Testis (tissue), 3 donors: Measurements from ENCODE around the gene MPDZ. TPM values are rescaled to one million over a fixed set of nuclear protein-coding genes. Genes with fewer than 3 reads are reported as not detected.

ENCODE experiments used
- DNase-seq: peaks from one replicate; pipeline ENCODE4 v3.0.0-alpha.2; 2019
- H3K27ac ChIP-seq, 2 donors: fragments of 200-600 bp; sonication (generic); one replicate each; pipeline ENCODE4 v1.5.1; 2019
- H3K27me3 ChIP-seq: fragments of 200-600 bp; sonication (generic); one replicate; pipeline ENCODE4 v1.5.1; 2019
- H3K36me3 ChIP-seq: fragments of 200-600 bp; sonication (generic); one replicate; pipeline ENCODE4 v1.5.1; 2017; ENCODE audit warnings: low read depth; ENCODE audit errors: missing control alignments
- H3K4me1 ChIP-seq: fragments of 200-600 bp; sonication (generic); one replicate; pipeline ENCODE4 v1.5.1; 2019
- H3K4me3 ChIP-seq, 2 donors: fragments of 200-600 bp; sonication (generic); one replicate each; pipeline ENCODE4 v1.5.1; 2017 to 2019
- H3K9me3 ChIP-seq: fragments of 200-600 bp; sonication (generic); one replicate; pipeline ENCODE4 v1.5.1; 2017
- CTCF ChIP-seq, 3 experiments: fragments of 450-650 bp in 2 of 3; fragments of 200-600 bp in 1 of 3; sonication (generic) in 1 of 3; IDR thresholded peaks; one replicate each; pipeline ENCODE4 v1.5.1; 2016 to 2019; ENCODE audit warnings: antibody characterized with exemption in 3 of 3, mild to moderate bottlenecking in 2 of 3, moderate library complexity in 1 of 3
- POLR2A ChIP-seq: fragments of 450-650 bp; IDR thresholded peaks from one replicate; pipeline ENCODE4 v1.6.1; 2017; ENCODE audit warnings: antibody characterized with exemption, mild to moderate bottlenecking, moderate library complexity
- WGBS, 2 donors: methylation state at CpG; one replicate each; pipeline ENCODE4 v1.1.5; 2018; 5-methylcytosine and 5-hydroxymethylcytosine counted together
- intact Hi-C: fragments of 100-400 bp; cut with DNase I; formaldehyde crosslinking; loops from one replicate; pipeline ENCODE4 v1.15.1; 2023; ENCODE audit warnings: low total_unique reads
- polyA plus RNA-seq: library from polyadenylated mRNA; stranded (reverse); fragments of 350-450 nt; fragmentation: Illumina TruSeq; extraction: RNeasy Lipid Tissue Mini Kit (QIAGEN cat#74804); gene quantifications from one replicate; pipeline ENCODE4 v1.2.3, GENCODE V29; 2014; ENCODE audit warnings: low read depth, low replicate concordance; ENCODE audit not compliant: insufficient read depth
- total RNA-seq, 2 donors: library from RNA; depleted of rRNA; stranded (reverse); fragments of >200 nt; gene quantifications; one replicate each; pipeline ENCODE4 v1.2.3, GENCODE V29; 2016

The MPDZ gene
- total and polyA plus RNA-seq, 3 donors from 2014 or later = 25.4 to 42.8 (median 38.2) TPM

GRCh38 chr9:13174906-13175639 is 104.4 kb downstream of the MPDZ start:
- no peak overlapping the region for H3K4me3 ChIP-seq
- H3K27ac ChIP-seq = no peak overlapping the region
- no peak for TF ChIP-seq CTCF (IDR thresholded peaks at IDR 0.05)
- TF ChIP-seq POLR2A = no peak
- 95 to 96% methylated on average over 2 of the region's 2 CpGs for WGBS, 2 donors
- no peaks in the 10 kb centered on the region for H3K9me3 ChIP-seq
- intact Hi-C loops = no loop called here
- no peaks in the 10 kb centered on the region for H3K4me1 ChIP-seq
- no peak for DNase-seq
- no peaks in the 10 kb centered on the region for H3K36me3 ChIP-seq
- H3K27me3 ChIP-seq = no peaks in the 10 kb centered on the region

DNA sequence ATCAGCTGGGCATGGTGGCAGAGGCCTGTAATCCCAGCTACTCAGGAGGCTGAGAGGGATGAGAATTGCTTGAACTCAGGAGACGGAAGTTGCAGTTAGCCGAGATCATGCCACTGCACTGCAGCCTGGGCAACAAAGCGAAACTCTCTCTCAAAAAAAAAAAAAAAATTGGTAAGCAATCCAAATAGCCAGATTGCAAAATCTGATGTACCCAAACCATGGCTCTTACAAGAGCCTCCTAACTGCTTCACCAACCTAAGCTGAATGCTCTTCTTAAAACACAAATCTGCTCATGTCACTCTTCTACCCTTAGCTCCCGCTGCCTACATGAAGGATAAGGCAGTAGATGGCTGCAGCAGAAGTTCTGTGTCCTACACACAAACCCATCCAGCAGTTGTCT is 105.9 kb downstream of the MPDZ start:
- intact Hi-C loops = no loop called here

DNA sequence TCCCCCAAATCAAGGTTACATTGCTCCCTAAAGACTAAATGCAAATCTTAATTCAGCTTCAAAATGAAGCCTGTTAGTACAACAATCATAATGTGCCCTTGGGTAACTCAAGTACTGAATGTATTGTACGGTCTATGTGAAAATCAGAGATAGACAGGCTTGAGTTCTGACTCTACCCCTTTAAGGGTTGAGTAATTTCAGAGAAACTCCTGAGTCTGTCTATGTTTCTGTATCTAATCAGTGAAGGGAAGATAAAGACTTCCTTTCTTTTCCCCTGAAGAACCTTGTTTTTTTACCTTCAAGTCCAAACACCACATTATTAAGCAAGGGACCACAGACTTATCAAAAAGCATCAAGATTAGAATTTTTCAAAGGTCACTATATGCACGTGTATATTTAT is 108.2 kb downstream of the MPDZ start:
- Histone ChIP-seq H3K36me3 (no peaks in the 10 kb centered on the region), H3K9me3 (no peaks in the 10 kb centered on the region), H3K4me1 (no peaks in the 10 kb centered on the region), H3K27ac (no peak overlapping the region), H3K4me3 (no peak overlapping the region), H3K27me3 (no peaks in the 10 kb centered on the region)
- no peak for DNase-seq
- intact Hi-C loops = no loop called here
- WGBS, 2 donors = 72 to 75% methylated on average over 2 of the region's 2 CpGs
- TF ChIP-seq CTCF (IDR thresholded peaks at IDR 0.05) = no peak
- no peak for TF ChIP-seq POLR2A

More for the DNA sequence above, 105.9 kb downstream of the MPDZ start:
- TF ChIP-seq CTCF (IDR thresholded peaks at IDR 0.05) (no peak), POLR2A (no peak)
- Histone ChIP-seq H3K36me3 (no peaks in the 10 kb centered on the region), H3K27me3 (no peaks in the 10 kb centered on the region), H3K4me3 (no peak overlapping the region), H3K9me3 (no peaks in the 10 kb centered on the region), H3K27ac (no peak overlapping the region), H3K4me1 (no peaks in the 10 kb centered on the region)
- WGBS, 2 donors = 92 to 98% methylated on average over 4 of the region's 4 CpGs
- no peak for DNase-seq

DNA sequence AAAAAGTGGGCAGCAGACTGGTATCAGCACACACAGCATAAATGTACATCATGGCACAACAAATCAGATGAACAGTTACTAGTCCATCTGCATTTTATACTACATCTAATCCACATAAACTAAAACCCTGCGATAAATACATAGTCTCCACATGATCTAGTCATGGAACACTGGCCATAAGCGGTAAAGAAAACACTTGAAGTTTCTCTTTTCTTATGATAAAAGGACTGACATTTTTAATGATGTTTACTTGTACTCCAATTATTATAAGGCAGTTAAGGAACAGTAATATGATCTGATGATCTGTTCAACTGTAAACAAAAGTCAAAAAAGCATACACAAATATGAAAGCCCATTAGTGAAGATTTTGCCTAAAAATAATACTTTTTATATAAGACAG is 112.5 kb downstream of the MPDZ start:
- Histone ChIP-seq H3K27ac (no peak overlapping the region), H3K4me1 (no peaks in the 10 kb centered on the region), H3K9me3 (no peaks in the 10 kb centered on the region), H3K4me3 (no peak overlapping the region), H3K27me3 (no peaks in the 10 kb centered on the region), H3K36me3 (no peaks in the 10 kb centered on the region)
- no peak for DNase-seq
- intact Hi-C loops = no loop called here
- TF ChIP-seq CTCF (IDR thresholded peaks at IDR 0.05) (no peak), POLR2A (no peak)
- WGBS, 2 donors = 96 to 99% methylated on average over 2 of the region's 2 CpGs

DNA sequence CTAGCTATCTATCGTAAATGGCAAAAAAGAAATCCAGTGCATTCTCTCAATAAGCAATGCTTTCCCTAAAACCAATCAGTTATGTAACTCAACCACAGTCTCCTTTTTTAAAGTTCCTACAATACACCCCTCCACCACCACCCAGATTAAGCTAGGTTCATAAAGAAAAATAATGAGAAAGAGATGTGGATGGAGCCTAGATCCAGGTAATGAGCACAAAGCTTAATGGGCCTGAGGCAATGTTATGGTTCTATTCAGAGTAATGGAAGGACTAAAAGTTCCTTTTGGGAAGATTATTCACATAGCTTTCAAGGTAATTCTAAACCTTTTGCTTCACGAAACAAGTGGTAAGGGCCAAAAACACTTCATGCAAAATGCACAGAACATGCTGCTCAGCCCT is 113.5 kb downstream of the MPDZ start:
- Histone ChIP-seq H3K4me3 (no peak overlapping the region), H3K36me3 (no peaks in the 10 kb centered on the region), H3K4me1 (no peaks in the 10 kb centered on the region), H3K27ac (no peak overlapping the region), H3K27me3 (no peaks in the 10 kb centered on the region), H3K9me3 (no peaks in the 10 kb centered on the region)
- no peak for DNase-seq
- intact Hi-C loops = no loop called here
- WGBS, 2 donors = 80 to 91% methylated on average over 2 of the region's 2 CpGs
- no peak for TF ChIP-seq CTCF (IDR thresholded peaks at IDR 0.05)
- TF ChIP-seq POLR2A = no peak
